LHCN-M2 (cell line): ENCODE measurements around the gene FGF9. TPM values are rescaled to one million over a fixed set of nuclear protein-coding genes. Genes with fewer than 3 reads are reported as not detected.

Source experiments
- total RNA-seq: library from RNA; depleted of rRNA; stranded (reverse); fragments of >200 nt; gene quantifications from 2 replicates; pipeline ENCODE4 v1.2.3, GENCODE V29; 2014; rRNA removed

Gene FGF9
- total RNA-seq, 1 experiment from 2014 or later, result not detected

Other genes with a start within 250 kb of the FGF9 start
- gene ZDHHC20, start 211.8 kb upstream of the FGF9 start, total RNA-seq, result 81.2 and 91.9 TPM in 2 replicates
- 87.2 and 138 TPM in 2 replicates for gene MICU2, start 66.9 kb upstream of the FGF9 start, total RNA-seq